Measurements from ENCODE around the gene LRRK1.

Gene LRRK1

GRCh38 chr15:101118615-101119014 lies 199.5 kb downstream of the LRRK1 start:
- TF ChIP-seq NFIC (IDR thresholded peaks at IDR 0.05) (no peak), CEBPB (IDR thresholded peaks at IDR 0.05) (no peak), TAF1 (IDR thresholded peaks at IDR 0.05; ENCODE audit: low read depth) (no peak), EGR1 (IDR thresholded peaks at IDR 0.05) (no peak), TEAD4 (IDR thresholded peaks at IDR 0.05) (no peak), YY1 (IDR thresholded peaks at IDR 0.05; ENCODE audit: low read depth) (no peak), FOXM1 (IDR thresholded peaks at IDR 0.05; ENCODE audit: borderline replicate concordance, low read depth) (no peak), ZBTB7A (IDR thresholded peaks at IDR 0.05; ENCODE audit: low read depth) (no peak), EP300 (IDR thresholded peaks at IDR 0.05; ENCODE audit: borderline replicate concordance) (no peak), CREB1 (IDR thresholded peaks at IDR 0.05; ENCODE audit: low read depth) (no peak), USF1 (IDR thresholded peaks at IDR 0.05) (no peak), TCF12 (IDR thresholded peaks at IDR 0.05; ENCODE audit: low read depth) (no peak), MAX (IDR thresholded peaks at IDR 0.05) (no peak), RAD21 (IDR thresholded peaks at IDR 0.05; ENCODE audit: low read depth) (no peak), REST (IDR thresholded peaks at IDR 0.05; ENCODE audit: low read depth) (no peak)

GRCh38 chr15:101119181-101119580 lies 200.0 kb downstream of the LRRK1 start:
- TF ChIP-seq CEBPB (IDR thresholded peaks at IDR 0.05) (no peak), RAD21 (IDR thresholded peaks at IDR 0.05; ENCODE audit: low read depth) (no peak), CREB1 (IDR thresholded peaks at IDR 0.05; ENCODE audit: low read depth) (no peak), NFIC (IDR thresholded peaks at IDR 0.05) (no peak), FOXM1 (IDR thresholded peaks at IDR 0.05; ENCODE audit: borderline replicate concordance, low read depth) (no peak), ZBTB7A (IDR thresholded peaks at IDR 0.05; ENCODE audit: low read depth) (no peak), REST (IDR thresholded peaks at IDR 0.05; ENCODE audit: low read depth) (no peak)
